CD14-positive monocyte (primary cell): Measurements from ENCODE around the gene GPATCH1. TPM values are rescaled to one million over a fixed set of nuclear protein-coding genes. Genes with fewer than 3 reads are reported as not detected.

Experiments
- DNase-seq, 3 donors: peaks; one replicate each; pipeline ENCODE4 v3.0.0-alpha.2; 2011 to 2022
- H2AFZ ChIP-seq: 2 replicates; pipeline ENCODE4 v1.6.0; 2012; ENCODE audit warnings: mild to moderate bottlenecking, low read depth, low read length, inconsistent platforms; ENCODE audit not compliant: insufficient read depth, poor library complexity, severe bottlenecking
- H3K27ac ChIP-seq, 2 donors: 1 replicate in 1 of 2; 2 replicates in 1 of 2; pipeline ENCODE4 v1.5.1; 2012 to 2013; ENCODE audit warnings: low read length in 2 of 2, control low read depth in 1 of 2, inconsistent platforms in 1 of 2, low read depth in 1 of 2, mild to moderate bottlenecking in 1 of 2
- H3K27me3 ChIP-seq, 2 donors: one replicate each; pipeline versions ENCODE4 v1.6.0 to v1.6.1; 2011 to 2013; ENCODE audit warnings: low read length in 2 of 2; ENCODE audit not compliant: control insufficient read depth in 2 of 2, insufficient read depth in 2 of 2
- H3K36me3 ChIP-seq, 2 donors: replicated peaks in 1 of 2; 1 replicate in 1 of 2; 2 replicates in 1 of 2; pipeline versions ENCODE4 v1.5.1 to v1.6.1; 2012 to 2013; ENCODE audit warnings: low read length in 2 of 2, control low read depth in 1 of 2, inconsistent platforms in 1 of 2, mild to moderate bottlenecking in 1 of 2; ENCODE audit not compliant: insufficient read depth in 2 of 2, control insufficient read depth in 1 of 2
- H3K4me1 ChIP-seq, 2 donors: 1 replicate in 1 of 2; 2 replicates in 1 of 2; pipeline versions ENCODE4 v1.5.1 to v1.6.1; 2012 to 2013; ENCODE audit warnings: low read length in 2 of 2, control low read depth in 1 of 2, inconsistent platforms in 1 of 2, mild to moderate bottlenecking in 1 of 2, moderate library complexity in 1 of 2; ENCODE audit not compliant: insufficient read depth in 2 of 2, control insufficient read depth in 1 of 2
- H3K4me2 ChIP-seq: replicated peaks from 2 replicates; pipeline ENCODE3; 2012; ENCODE audit warnings: low read length, moderate library complexity, mild to moderate bottlenecking; ENCODE audit not compliant: poor library complexity, severe bottlenecking; ENCODE audit errors: extremely low read depth
- H3K4me3 ChIP-seq, 3 experiments: fragments of 200-600 bp in 1 of 3; sonication (generic) in 1 of 3; replicated peaks in 1 of 3; 1 replicate in 2 of 3; 2 replicates in 1 of 3; pipeline ENCODE4 v1.5.1; 2011 to 2013; ENCODE audit warnings: low read length in 3 of 3, mild to moderate bottlenecking in 3 of 3, control low read depth in 2 of 3, low read depth in 2 of 3, inconsistent platforms in 1 of 3, moderate library complexity in 1 of 3
- H3K79me2 ChIP-seq: 2 replicates; pipeline ENCODE4 v1.6.0; 2012; ENCODE audit warnings: mild to moderate bottlenecking, control low read depth, inconsistent platforms, low read length, moderate library complexity; ENCODE audit not compliant: insufficient read depth
- H3K9ac ChIP-seq: 2 replicates; pipeline ENCODE4 v1.6.0; 2017; ENCODE audit warnings: low read length, mild to moderate bottlenecking; ENCODE audit not compliant: insufficient read depth, poor library complexity, severe bottlenecking
- H3K9me3 ChIP-seq, 2 donors: replicated peaks in 1 of 2; 1 replicate in 1 of 2; 2 replicates in 1 of 2; pipeline versions ENCODE4 v1.5.1 to v1.6.1; 2012 to 2013; ENCODE audit warnings: low read length in 2 of 2, control low read depth in 1 of 2; ENCODE audit not compliant: control insufficient read depth in 1 of 2, insufficient read depth in 1 of 2
- H4K20me1 ChIP-seq: 2 replicates; pipeline ENCODE4 v1.6.0; 2012; ENCODE audit warnings: mild to moderate bottlenecking, low read length, control low read depth, moderate library complexity; ENCODE audit not compliant: insufficient read depth
- H3K27ac Mint-ChIP-seq, 7 donors: one replicate each; pipeline ENCODE4 v1.8.0; 2020; ENCODE audit warnings: mild to moderate bottlenecking in 7 of 7, mixed read lengths in 7 of 7, moderate library complexity in 6 of 7, inconsistent platforms in 2 of 7
- H3K27me3 Mint-ChIP-seq, 3 donors: one replicate each; pipeline ENCODE4 v1.8.0; 2021 to 2022; ENCODE audit warnings: low read depth in 3 of 3, mild to moderate bottlenecking in 3 of 3, mixed read lengths in 3 of 3, moderate library complexity in 3 of 3, inconsistent platforms in 1 of 3
- H3K36me3 Mint-ChIP-seq, 2 donors: one replicate each; pipeline ENCODE4 v1.8.0; 2020; ENCODE audit warnings: mixed read lengths in 2 of 2, inconsistent platforms in 1 of 2, mild to moderate bottlenecking in 1 of 2
- H3K4me1 Mint-ChIP-seq: one replicate; pipeline ENCODE4 v1.8.0; 2020; ENCODE audit warnings: mild to moderate bottlenecking, mixed read lengths
- H3K4me3 Mint-ChIP-seq, 2 donors: one replicate each; pipeline ENCODE4 v1.8.0; 2020; ENCODE audit warnings: mild to moderate bottlenecking in 2 of 2, mixed read lengths in 2 of 2, moderate library complexity in 1 of 2
- H3K9me3 Mint-ChIP-seq, 7 donors: one replicate each; pipeline ENCODE4 v1.8.0; 2020 to 2022; ENCODE audit warnings: mixed read lengths in 7 of 7, mild to moderate bottlenecking in 6 of 7, moderate library complexity in 6 of 7, inconsistent platforms in 2 of 7
- CTCF ChIP-seq: fragments of 200-600 bp; IDR thresholded peaks from one replicate; pipeline ENCODE4 v1.8.0; 2022; ENCODE audit warnings: antibody characterized with exemption, mild to moderate bottlenecking
- WGBS: methylation state at CpG from one replicate; pipeline ENCODE4 v1.1.5; 2013; ENCODE audit warnings: missing lambda C conversion rate; ENCODE audit not compliant: insufficient coverage; 5-methylcytosine and 5-hydroxymethylcytosine counted together
- intact Hi-C, 2 donors: fragments of 100-400 bp; cut with micrococcal nuclease; formaldehyde crosslinking; loops; one replicate each; pipeline versions ENCODE4 v1.15.0 to v1.15.1; 2023
- polyA plus RNA-seq, 3 donors: library from polyadenylated mRNA; depleted of rRNA in 1 of 3; unstranded in 2 of 3; stranded (reverse) in 1 of 3; fragments of 300-500 nt in 2 of 3; fragments of >200 nt in 1 of 3; fragmentation: Illumina TruSeq in 2 of 3; gene quantifications; 1 replicate in 2 of 3; 2 replicates in 1 of 3; pipeline ENCODE4 v1.2.3, GENCODE V29; 2012 to 2021

The GPATCH1 gene
- polyA plus RNA-seq, 3 donors: 1.4 to 6.8 (median 4.0) TPM

DNA sequence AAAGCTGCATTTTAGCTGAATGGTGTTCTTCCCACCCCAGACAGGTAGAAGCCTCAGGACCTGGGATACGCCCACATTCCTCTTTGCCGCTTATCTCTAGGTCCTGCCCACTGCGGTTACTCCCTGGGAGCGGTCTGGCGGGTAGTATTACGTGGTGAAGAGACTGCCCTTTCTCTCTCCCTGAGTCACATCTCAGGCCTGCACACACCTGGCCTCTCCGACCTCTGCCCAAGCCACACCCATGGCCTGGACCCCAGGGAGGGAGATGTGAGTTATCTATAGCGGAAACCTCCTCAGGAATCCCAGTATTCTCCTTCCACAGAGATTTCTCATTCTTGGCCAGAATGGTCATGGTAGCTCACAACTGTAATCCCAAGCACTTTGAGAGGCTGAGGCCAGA lies 33.6 kb upstream of the GPATCH1 start:
- TF ChIP-seq CTCF: no peak
- peaks cover 0 to 5% (median 0%) of the 10 kb centered on the region in 7 donors for H3K9me3 Mint-ChIP-seq
- H3K27me3 Mint-ChIP-seq: peaks cover 11 to 20% (median 12%) of the 10 kb centered on the region in 3 donors
- 93% methylated on average over 4 of the region's 8 CpGs for WGBS
- Histone ChIP-seq H3K9ac (no peak overlapping the region), H2AFZ (no peak overlapping the region), H3K4me2 (no peak overlapping the region), H4K20me1 (no peaks in the 10 kb centered on the region), H3K36me3 (no peaks in the 10 kb centered on the region), H3K4me1 (no peaks in the 10 kb centered on the region), H3K27ac (no peak overlapping the region), H3K4me3 (no peak overlapping the region), H3K79me2 (no peaks in the 10 kb centered on the region), H3K9me3 (no peaks in the 10 kb centered on the region), H3K27me3 (no peaks in the 10 kb centered on the region)
- no peaks in the 10 kb centered on the region for H3K4me1 Mint-ChIP-seq
- no peak overlapping the region for H3K27ac Mint-ChIP-seq
- no peak overlapping the region for H3K4me3 Mint-ChIP-seq
- intact Hi-C loops: no loop called here
- H3K36me3 Mint-ChIP-seq: no peaks in the 10 kb centered on the region
- no peak for DNase-seq

GRCh38 chr19:33048806-33049676 lies 31.9 kb upstream of the GPATCH1 start:
- no peaks in the 10 kb centered on the region for H3K79me2 ChIP-seq
- DNase-seq: no peak
- H3K9ac ChIP-seq: no peak overlapping the region
- no peak overlapping the region for H3K27ac Mint-ChIP-seq
- no peak overlapping the region for H3K27ac ChIP-seq
- no peaks in the 10 kb centered on the region for H3K27me3 ChIP-seq
- peaks cover 4 to 17% (median 13%) of the 10 kb centered on the region in 3 donors for H3K27me3 Mint-ChIP-seq
- intact Hi-C loops: no loop called here
- H3K36me3 ChIP-seq: no peaks in the 10 kb centered on the region
- no peak overlapping the region for H3K4me3 Mint-ChIP-seq
- no peaks in the 10 kb centered on the region for H3K4me1 Mint-ChIP-seq
- no peaks in the 10 kb centered on the region for H3K36me3 Mint-ChIP-seq
- TF ChIP-seq CTCF: no peak
- H3K9me3 Mint-ChIP-seq: peaks cover 0 to 2% (median 0%) of the 10 kb centered on the region in 7 donors
- no peak overlapping the region for H3K4me3 ChIP-seq
- H4K20me1 ChIP-seq: no peaks in the 10 kb centered on the region
- no peak overlapping the region for H3K4me2 ChIP-seq
- H3K4me1 ChIP-seq: no peaks in the 10 kb centered on the region
- 90% methylated on average over 7 of the region's 15 CpGs for WGBS
- H3K9me3 ChIP-seq: no peaks in the 10 kb centered on the region
- H2AFZ ChIP-seq: no peak overlapping the region
